ENCODE data around the gene FNDC8.
"Not testable (repeated sequence)": the region's sequence is repeated elsewhere in the genome, so short reads cannot be mapped to it uniquely, and the experiment has no call there.

The FNDC8 gene

GRCh38 chr17:35095741-35096140 lies 25.7 kb upstream of the FNDC8 start:
- no peak for DNase-seq

- no peak for DNase-seq
Observed at GRCh38 chr17:35097776-35098175, 23.6 kb upstream of the FNDC8 start.

- DNase-seq: no peak
Observed at GRCh38 chr17:35099908-35100307, 21.5 kb upstream of the FNDC8 start.

GRCh38 chr17:35101036-35101435 lies 20.4 kb upstream of the FNDC8 start:
- no peak for DNase-seq

GRCh38 chr17:35101725-35102124 lies 19.7 kb upstream of the FNDC8 start:
- DNase-seq: no peak

GRCh38 chr17:35103271-35103670 lies 18.1 kb upstream of the FNDC8 start:
- DNase-seq: no peak

- no peak for DNase-seq
Observed at GRCh38 chr17:35104844-35105450, 16.5 kb upstream of the FNDC8 start.

- not testable (repeated sequence) for DNase-seq
Observed at GRCh38 chr17:35110791-35111190, 10.6 kb upstream of the FNDC8 start.

GRCh38 chr17:35116845-35117244 lies 4.6 kb upstream of the FNDC8 start:
- no peak for DNase-seq

- peak; percentile 20 for DNase-seq
Observed at GRCh38 chr17:35117984-35118383, 3.4 kb upstream of the FNDC8 start.

- peak; percentile 76 for DNase-seq
Observed at GRCh38 chr17:35119370-35120165, 1.8 kb upstream of the FNDC8 start, which contains the start of gene RAD51D. TSS of gene RAD51D (minus strand) at chr17:35119860. CDS start at chr17:35119613, 247 bp downstream.

GRCh38 chr17:35127751-35128514 lies 6.5 kb downstream of the FNDC8 start:
- no peak for DNase-seq

GRCh38 chr17:35129154-35129972 lies 7.9 kb downstream of the FNDC8 start:
- no peak for DNase-seq

- no peak for DNase-seq
Observed at GRCh38 chr17:35129973-35130351, 8.5 kb downstream of the FNDC8 start.

GRCh38 chr17:35130392-35130791 lies 9.0 kb downstream of the FNDC8 start:
- no peak for DNase-seq

GRCh38 chr17:35132099-35132498 lies 10.7 kb downstream of the FNDC8 start:
- no peak for DNase-seq

- DNase-seq: no peak
Observed at GRCh38 chr17:35132816-35133550, 11.6 kb downstream of the FNDC8 start.

- no peak for DNase-seq
Observed at GRCh38 chr17:35135322-35135721, 13.9 kb downstream of the FNDC8 start.

GRCh38 chr17:35138218-35138617 lies 16.8 kb downstream of the FNDC8 start:
- DNase-seq: no peak

GRCh38 chr17:35141681-35142466 lies 20.5 kb downstream of the FNDC8 start, which contains the start of gene NLE1:
TSS of gene NLE1 (minus strand) at chr17:35142303. CDS start at chr17:35142275, 28 bp downstream.
- DNase-seq: peak; percentile 88

GRCh38 chr17:35142467-35142796 lies 21.0 kb downstream of the FNDC8 start:
- DNase-seq: no peak
